Colon (tissue), 2 donors: ENCODE results near the gene LILRB4.
"Not testable (repeated sequence)": the region's sequence is repeated elsewhere in the genome, so short reads cannot be mapped to it uniquely, and the experiment has no call there.

Source experiments
- FAIRE-seq: peaks from 2 replicates; lab custom pipeline; 2012; peaks lifted over from hg19 to GRCh38; lab: Jason Lieb, UNC
- donor health status: control.
- donor health status: control.

The LILRB4 gene

DNA sequence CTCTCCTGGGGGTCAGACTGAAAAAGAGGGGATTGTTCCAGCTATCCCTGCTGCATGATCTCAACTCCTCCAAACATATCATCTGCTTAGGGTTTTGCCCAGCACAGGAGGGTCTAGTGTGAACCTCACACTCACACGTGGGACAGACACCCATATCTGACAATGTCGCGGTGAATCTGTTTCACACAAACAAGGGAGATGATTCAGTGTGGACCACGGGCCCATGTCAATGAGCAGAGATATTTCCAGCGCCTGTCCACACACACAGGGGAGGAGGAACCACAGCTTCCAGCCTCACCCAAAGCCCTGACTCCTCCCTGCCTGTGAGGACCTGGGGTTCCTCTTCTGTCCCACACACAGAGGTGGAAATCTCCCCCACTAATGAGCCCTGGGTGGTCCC, 31.9 kb downstream of the LILRB4 start:
- no peak for FAIRE-seq

DNA sequence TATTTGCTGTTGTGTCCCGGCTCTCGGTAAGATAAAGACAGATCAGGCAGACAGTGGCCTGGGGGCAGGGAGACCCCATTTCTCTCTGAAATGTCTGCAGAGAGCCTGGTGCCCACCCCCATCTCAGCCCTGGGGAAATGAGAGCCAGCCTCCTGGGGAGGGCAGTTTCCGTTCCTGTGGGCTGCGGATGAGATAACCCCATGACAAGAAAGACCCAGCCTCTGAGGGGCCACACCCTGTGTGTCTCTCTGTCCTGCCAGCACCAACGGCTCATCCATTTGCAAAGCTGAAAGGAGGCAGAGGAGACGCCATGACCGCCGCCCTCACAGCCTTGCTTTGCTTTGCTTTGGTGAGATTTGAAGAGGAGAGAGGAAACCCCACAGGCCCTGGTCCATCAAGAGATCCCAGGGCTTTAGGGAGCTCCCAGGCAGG, 33.3 kb downstream of the LILRB4 start:
- no peak for FAIRE-seq

GRCh38 chr19:54696766-54697165, 34.0 kb downstream of the LILRB4 start:
- FAIRE-seq: no peak

GRCh38 chr19:54697716-54698115, 34.9 kb downstream of the LILRB4 start:
- not testable (repeated sequence) for FAIRE-seq

GRCh38 chr19:54704928-54705327, 42.1 kb downstream of the LILRB4 start:
- no peak for FAIRE-seq

GRCh38 chr19:54707962-54708361, 45.2 kb downstream of the LILRB4 start:
- FAIRE-seq: no peak

GRCh38 chr19:54708781-54709180, 46.0 kb downstream of the LILRB4 start:
- FAIRE-seq: no peak

GRCh38 chr19:54709212-54709948, 46.6 kb downstream of the LILRB4 start:
- FAIRE-seq: no peak

DNA sequence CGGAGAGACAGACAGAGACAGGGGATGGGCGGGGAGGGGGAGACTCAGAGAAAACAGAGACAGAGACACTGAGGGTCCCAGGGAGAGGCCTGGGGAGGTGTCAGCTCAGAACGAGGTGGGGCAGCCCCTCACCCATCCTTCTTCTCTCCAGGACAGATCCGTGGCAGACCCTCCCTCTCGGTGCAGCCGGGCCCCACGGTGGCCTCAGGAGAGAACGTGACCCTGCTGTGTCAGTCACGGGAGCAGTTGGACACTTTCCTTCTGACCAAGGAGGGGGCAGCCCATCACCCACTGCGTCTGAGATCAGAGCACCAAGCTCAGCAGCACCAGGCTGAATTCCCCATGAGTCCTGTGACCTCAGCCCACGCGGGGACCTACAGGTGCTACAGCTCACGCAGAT, 47.2 kb downstream of the LILRB4 start:
- FAIRE-seq: not testable (repeated sequence)
